AG09309 (cell line): ENCODE measurements around the gene DCBLD1.

Source experiments
- DNase-seq: peaks from one replicate; pipeline ENCODE4 v3.0.0-alpha.2; 2010; ENCODE audit warnings: low read depth
- H3K4me3 ChIP-seq: 2 replicates; pipeline ENCODE4 v1.5.1; 2011; ENCODE audit warnings: mild to moderate bottlenecking, low read depth, low read length, moderate library complexity; ENCODE audit not compliant: control insufficient read depth
- TF ChIP-seq, protein P1 (sequence below): IDR thresholded peaks from 2 replicates; pipeline ENCODE4 v1.5.1; 2011; ENCODE audit warnings: mild to moderate bottlenecking, low read depth, low read length, inconsistent platforms; ENCODE audit not compliant: insufficient read depth, control insufficient read depth; ENCODE audit errors: missing control alignments

DCBLD1 gene

DNA sequence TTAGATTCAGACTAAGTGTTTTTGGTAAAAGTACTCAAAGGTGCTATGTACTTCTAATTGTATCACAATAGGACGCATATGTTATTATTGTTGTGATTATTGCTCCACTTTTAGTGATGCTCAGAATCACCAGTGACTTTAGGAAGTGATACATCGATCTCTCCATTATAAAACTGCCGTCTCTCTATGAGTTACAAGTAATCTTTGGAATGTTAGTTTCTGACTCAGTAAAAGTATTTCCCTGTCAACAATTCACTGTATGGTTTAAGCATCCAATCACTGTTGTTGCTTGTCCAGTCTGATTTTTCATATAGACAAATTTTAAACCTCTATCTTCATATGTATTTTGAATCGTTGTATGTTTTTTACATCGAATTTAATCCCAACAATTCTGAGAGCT lies 9.4 kb downstream of the DCBLD1 start:
- no peak overlapping the region for H3K4me3 ChIP-seq
- DNase-seq: no peak
- TF ChIP-seq, protein P1, sequence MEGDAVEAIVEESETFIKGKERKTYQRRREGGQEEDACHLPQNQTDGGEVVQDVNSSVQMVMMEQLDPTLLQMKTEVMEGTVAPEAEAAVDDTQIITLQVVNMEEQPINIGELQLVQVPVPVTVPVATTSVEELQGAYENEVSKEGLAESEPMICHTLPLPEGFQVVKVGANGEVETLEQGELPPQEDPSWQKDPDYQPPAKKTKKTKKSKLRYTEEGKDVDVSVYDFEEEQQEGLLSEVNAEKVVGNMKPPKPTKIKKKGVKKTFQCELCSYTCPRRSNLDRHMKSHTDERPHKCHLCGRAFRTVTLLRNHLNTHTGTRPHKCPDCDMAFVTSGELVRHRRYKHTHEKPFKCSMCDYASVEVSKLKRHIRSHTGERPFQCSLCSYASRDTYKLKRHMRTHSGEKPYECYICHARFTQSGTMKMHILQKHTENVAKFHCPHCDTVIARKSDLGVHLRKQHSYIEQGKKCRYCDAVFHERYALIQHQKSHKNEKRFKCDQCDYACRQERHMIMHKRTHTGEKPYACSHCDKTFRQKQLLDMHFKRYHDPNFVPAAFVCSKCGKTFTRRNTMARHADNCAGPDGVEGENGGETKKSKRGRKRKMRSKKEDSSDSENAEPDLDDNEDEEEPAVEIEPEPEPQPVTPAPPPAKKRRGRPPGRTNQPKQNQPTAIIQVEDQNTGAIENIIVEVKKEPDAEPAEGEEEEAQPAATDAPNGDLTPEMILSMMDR: no peak

DNA sequence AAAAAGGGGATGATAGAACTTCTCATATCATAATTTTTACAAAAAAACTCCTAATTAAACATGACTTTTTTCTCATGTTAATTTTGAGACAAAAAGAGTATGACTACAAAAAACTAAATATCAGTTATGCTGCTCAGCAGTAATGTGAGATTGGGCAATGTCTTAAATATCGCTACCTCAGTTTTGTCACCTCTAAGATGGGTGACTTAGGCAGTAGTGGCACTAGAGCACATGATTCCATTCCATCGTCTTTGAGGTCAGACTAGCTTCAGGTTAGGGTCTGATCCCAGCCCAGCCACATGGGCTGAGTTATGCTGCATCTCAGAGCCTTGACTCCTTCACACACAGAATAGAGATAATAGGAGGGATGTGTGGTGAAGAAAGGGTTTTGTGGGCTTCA lies 11.0 kb downstream of the DCBLD1 start:
- TF ChIP-seq, protein P1: no peak
- H3K4me3 ChIP-seq: no peak overlapping the region
- DNase-seq: no peak

DNA sequence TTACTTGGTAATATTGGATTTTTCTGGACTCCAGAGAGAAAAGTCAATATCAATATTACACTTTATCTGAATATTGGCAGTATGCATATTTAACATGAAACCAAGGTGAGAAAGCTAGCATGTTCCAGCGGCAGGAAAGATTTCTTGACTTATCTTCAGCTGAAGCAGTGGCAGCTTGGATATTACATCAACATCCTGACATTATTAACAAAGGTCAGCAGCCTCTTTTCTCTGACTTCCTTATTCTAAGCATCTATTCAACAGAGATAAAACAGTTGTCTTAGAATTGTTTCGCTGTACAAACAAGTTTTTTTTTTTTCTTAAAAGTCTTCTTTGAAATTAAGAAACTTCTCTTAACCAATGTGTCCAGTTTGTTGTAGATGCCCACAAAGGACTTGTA lies 11.8 kb downstream of the DCBLD1 start:
- no peak overlapping the region for H3K4me3 ChIP-seq
- DNase-seq: no peak
- TF ChIP-seq, protein P1: no peak

DNA sequence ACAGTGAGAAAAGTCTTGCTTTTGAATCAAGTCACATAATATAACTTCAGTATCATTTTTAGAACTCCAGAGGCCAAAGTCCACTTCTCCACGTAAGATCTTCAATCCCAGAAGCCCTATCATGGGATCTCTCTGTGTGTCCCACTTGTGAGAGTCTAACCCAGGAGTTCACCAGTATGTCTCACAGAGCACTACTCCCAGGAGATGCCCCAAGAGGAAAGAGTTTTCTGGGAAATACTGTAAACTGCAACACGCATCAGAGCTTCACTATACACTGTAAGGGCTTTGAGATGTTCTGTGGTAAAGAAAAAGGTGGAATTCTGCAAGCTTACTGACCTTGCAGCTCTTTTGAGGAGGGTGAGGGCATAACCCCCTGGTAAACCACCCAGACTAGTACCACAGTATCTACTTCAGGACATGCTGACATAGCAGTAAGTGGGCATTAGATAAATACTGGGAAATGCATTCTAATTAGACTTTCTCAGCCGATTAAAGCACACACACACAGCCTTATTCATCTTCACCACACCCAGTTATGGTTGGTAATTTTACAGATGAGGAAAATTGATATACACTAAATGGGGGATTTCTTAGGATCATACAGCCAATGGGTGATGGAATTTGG lies 12.3 kb downstream of the DCBLD1 start:
- DNase-seq: no peak
- H3K4me3 ChIP-seq: no peak overlapping the region
- TF ChIP-seq, protein P1: no peak

DNA sequence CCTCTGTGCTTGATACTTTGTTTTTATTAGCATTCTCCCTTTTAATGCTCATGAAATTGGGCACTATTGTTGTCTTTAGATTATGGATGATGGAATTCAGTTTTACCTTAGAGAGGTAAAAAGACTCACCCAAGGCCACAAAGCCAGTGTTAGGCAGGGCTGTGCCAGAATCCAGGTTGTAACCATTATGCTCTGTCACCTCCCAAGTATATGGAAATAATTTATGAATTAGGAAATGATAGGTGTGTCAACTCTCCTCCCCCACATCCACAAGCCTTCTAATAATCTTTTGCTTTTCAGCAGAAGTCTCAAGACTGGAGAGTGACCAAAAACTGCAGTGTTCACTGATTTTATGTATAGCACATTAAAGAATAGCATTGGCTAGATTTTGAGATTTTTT lies 13.0 kb downstream of the DCBLD1 start:
- no peak overlapping the region for H3K4me3 ChIP-seq
- DNase-seq: no peak
- TF ChIP-seq, protein P1: no peak

DNA sequence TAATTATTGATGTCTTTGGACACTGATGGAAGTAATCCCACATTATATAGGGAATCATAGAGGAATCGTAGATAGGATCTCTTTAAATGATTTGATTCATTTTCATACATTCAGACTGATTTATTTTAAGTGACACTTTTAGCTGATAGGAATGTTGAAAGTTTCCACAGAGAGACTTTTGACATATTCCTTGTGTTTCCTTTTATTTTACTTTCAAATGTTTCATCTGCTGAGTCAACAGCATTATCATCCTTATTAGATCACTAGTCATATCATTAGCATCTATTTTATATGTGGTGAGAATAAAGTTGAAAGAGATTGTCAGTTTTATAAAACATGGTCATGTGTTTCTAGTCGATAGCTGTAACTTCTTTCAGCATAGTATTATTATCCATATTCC lies 13.4 kb downstream of the DCBLD1 start:
- no peak for DNase-seq
- no peak overlapping the region for H3K4me3 ChIP-seq
- TF ChIP-seq, protein P1: no peak
